ENCODE data around the gene SMURF2.

SMURF2 gene

DNA sequence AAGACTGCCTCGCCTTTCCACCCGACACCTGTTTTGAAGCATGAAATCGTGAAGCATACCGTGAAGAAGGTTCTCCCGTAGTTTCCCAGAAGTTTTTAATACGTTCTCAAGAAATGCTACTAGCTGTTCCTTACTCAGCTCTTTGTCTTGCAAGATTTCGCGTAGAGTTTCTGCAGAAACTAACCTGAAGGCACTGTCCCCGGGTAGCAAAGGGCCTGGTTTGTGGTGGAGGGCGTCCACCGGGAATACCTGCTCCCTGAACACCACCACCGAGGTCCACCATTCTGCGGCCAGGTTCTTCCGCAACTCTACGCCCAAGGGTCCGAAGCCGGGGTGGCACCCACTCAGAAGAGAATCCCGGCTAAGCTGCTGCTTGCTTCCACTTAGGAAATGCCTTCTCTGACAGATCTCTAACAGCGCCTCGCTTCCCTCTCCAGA lies 165.7 kb downstream of the SMURF2 start:
- Mint-ChIP-seq H3K36me3 (peaks cover 19% of the 10 kb centered on the region), H3K4me3 (peak overlapping the region; percentile 99)

More for the DNA sequence above, 165.7 kb downstream of the SMURF2 start:
- Mint-ChIP-seq H3K27ac (peak overlapping the region; percentile 98), H3K9me3 (ENCODE audit: low read depth) (no peaks in the 10 kb centered on the region), H3K4me1 (ENCODE audit: low read depth) (peaks cover 73% of the 10 kb centered on the region), H3K27me3 (no peaks in the 10 kb centered on the region)

Measured in activated naive CD8-positive, alpha-beta T cell (primary cell).